ENCODE measurements around the gene SCAPER.

DNA sequence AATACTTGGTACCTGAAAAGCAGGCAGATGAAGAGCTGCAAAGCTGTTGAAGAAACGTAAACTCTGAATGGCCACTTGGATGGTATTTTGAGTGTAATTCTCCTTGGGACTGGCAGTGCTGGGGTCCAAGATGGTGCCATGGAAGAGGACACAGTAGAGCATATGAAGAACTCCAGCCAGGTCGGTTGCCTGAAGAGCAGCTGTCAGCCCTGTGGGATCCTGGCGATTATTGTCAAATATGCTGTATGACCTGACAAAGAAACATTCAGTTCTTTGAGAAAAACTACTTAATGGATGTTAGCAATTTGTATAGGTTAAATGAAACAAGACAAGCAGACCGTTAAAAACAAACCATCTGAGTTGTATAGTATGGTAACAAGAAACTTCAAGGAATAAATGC, 523.8 kb downstream of the SCAPER start:
- TF ChIP-seq TARDBP (IDR thresholded peaks at IDR 0.05) (no peak), SP1 (IDR thresholded peaks at IDR 0.05) (no peak), FOXA1 (IDR thresholded peaks at IDR 0.05) (no peak), L3MBTL2 (conservative IDR thresholded peaks at IDR 0.05) (no peak), HDGF (IDR thresholded peaks at IDR 0.05; ENCODE audit: borderline replicate concordance) (no peak), FOXM1 (IDR thresholded peaks at IDR 0.05; ENCODE audit: borderline replicate concordance) (no peak), LEF1 (IDR thresholded peaks at IDR 0.05; ENCODE audit: borderline replicate concordance) (no peak), PKNOX1 (IDR thresholded peaks at IDR 0.05) (no peak), NFRKB (IDR thresholded peaks at IDR 0.05) (no peak), CTBP1 (IDR thresholded peaks at IDR 0.05; ENCODE audit: borderline replicate concordance) (no peak)

Measured in HEK293T (cell line).